OCI-LY1 (cell line): Measurements from ENCODE around the gene DISP2.

ENCODE experiments used
- EZH2 ChIP-seq: fragments of 200-600 bp; sonication (generic), shearing (Covaris generic); IDR thresholded peaks from 2 replicates; pipeline ENCODE4 v1.8.0; 2017; ENCODE audit warnings: borderline replicate concordance, mixed run types, mild to moderate bottlenecking, antibody characterized with exemption, low read length, moderate library complexity, mixed read lengths
- TF ChIP-seq, protein P1 (sequence below): fragments of 200-600 bp; sonication (generic), shearing (Covaris generic); IDR thresholded peaks from 2 replicates; pipeline ENCODE4 v1.5.1; 2017; ENCODE audit warnings: mild to moderate bottlenecking, antibody characterized with exemption, low read length, moderate library complexity, mixed read lengths

DNA sequence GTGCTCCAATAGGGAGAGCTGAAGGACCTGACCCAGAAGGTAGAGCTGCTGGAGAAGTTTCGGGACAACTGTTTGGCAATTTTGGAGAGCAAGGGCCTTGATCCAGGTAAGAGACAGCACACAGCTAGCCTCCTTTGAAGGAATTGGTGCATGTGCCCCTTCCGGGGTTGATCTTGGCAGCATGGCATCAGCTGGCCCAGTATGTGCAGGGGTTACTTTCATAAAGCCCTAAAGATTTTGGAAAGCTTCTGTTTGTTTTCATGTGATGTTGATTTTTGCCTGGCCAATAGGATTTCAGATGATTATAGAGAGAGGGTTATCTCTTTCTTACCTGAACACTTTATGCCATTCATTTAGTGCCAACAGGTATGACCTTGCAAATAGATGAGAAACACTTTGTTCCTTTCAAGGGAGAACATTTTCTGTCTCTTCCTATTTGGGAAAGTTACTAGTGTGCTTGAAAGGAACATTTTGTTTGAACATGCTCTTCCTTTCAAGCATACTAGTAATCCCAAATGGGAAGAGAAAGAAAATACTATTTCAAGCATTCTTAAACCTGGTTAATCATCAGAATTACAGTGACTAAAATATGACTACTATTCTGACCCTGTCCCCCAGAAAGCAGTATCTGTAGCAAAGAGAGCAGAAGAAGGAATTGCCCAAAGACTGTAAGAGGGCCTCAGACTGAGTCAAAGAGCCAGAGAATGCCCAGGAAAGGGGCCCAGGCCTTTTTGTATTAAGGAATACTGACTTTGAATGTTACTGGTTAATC, 32.0 kb downstream of the DISP2 start:
- TF ChIP-seq, protein P1, sequence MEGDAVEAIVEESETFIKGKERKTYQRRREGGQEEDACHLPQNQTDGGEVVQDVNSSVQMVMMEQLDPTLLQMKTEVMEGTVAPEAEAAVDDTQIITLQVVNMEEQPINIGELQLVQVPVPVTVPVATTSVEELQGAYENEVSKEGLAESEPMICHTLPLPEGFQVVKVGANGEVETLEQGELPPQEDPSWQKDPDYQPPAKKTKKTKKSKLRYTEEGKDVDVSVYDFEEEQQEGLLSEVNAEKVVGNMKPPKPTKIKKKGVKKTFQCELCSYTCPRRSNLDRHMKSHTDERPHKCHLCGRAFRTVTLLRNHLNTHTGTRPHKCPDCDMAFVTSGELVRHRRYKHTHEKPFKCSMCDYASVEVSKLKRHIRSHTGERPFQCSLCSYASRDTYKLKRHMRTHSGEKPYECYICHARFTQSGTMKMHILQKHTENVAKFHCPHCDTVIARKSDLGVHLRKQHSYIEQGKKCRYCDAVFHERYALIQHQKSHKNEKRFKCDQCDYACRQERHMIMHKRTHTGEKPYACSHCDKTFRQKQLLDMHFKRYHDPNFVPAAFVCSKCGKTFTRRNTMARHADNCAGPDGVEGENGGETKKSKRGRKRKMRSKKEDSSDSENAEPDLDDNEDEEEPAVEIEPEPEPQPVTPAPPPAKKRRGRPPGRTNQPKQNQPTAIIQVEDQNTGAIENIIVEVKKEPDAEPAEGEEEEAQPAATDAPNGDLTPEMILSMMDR: no peak
- TF ChIP-seq EZH2: no peak
